Ectodermal cell (in vitro differentiated cells): Measurements from ENCODE around the gene SAMMSON.

Experiments
- H3K27ac ChIP-seq: 2 replicates; pipeline ENCODE4 v1.7.0; 2013; ENCODE audit warnings: mild to moderate bottlenecking, low read depth, low read length; ENCODE audit not compliant: insufficient read depth, poor library complexity, severe bottlenecking
- H3K27me3 ChIP-seq: 2 replicates; pipeline ENCODE4 v1.7.0; 2013; ENCODE audit warnings: mild to moderate bottlenecking, low read length; ENCODE audit not compliant: insufficient read depth, control insufficient read depth, poor library complexity, severe bottlenecking
- H3K36me3 ChIP-seq: one replicate; pipeline ENCODE4 v1.7.0; 2013; ENCODE audit warnings: low read length; ENCODE audit not compliant: control insufficient read depth, insufficient read depth
- H3K4me1 ChIP-seq: one replicate; pipeline ENCODE4 v1.7.0; 2013; ENCODE audit warnings: low read length; ENCODE audit not compliant: control insufficient read depth, insufficient read depth
- H3K4me3 ChIP-seq: 2 replicates; pipeline ENCODE4 v1.7.0; 2013; ENCODE audit warnings: low read depth, low read length, control low read depth; ENCODE audit not compliant: insufficient read depth
- H3K9me3 ChIP-seq: 2 replicates; pipeline ENCODE4 v1.7.0; 2013; ENCODE audit warnings: mild to moderate bottlenecking, low read length, moderate library complexity; ENCODE audit not compliant: control insufficient read depth
- WGBS, 2 experiments: methylation state at CpG; one replicate each; pipeline ENCODE4 v1.1.7; 2013; ENCODE audit warnings: missing lambda C conversion rate in 2 of 2; 5-methylcytosine and 5-hydroxymethylcytosine counted together

SAMMSON gene

GRCh38 chr3:70056081-70056480, 56.5 kb downstream of the SAMMSON start:
- no peaks in the 10 kb centered on the region for H3K27me3 ChIP-seq

GRCh38 chr3:70057426-70057825, 57.9 kb downstream of the SAMMSON start:
- no peaks in the 10 kb centered on the region for H3K9me3 ChIP-seq
- H3K36me3 ChIP-seq, result no peaks in the 10 kb centered on the region
- no peak overlapping the region for H3K27ac ChIP-seq
- no peak overlapping the region for H3K4me3 ChIP-seq
- H3K27me3 ChIP-seq, result no peaks in the 10 kb centered on the region
- no peaks in the 10 kb centered on the region for H3K4me1 ChIP-seq
- no CpG with 5 or more reads among the region's 1 CpG for WGBS, 2 experiments

More at GRCh38 chr3:70056081-70056480, 56.5 kb downstream of the SAMMSON start:
- WGBS, 2 experiments, result 62 to 74% methylated on average over 3 of the region's 3 CpGs
- Histone ChIP-seq H3K27ac (no peak overlapping the region), H3K36me3 (no peaks in the 10 kb centered on the region), H3K4me1 (no peaks in the 10 kb centered on the region), H3K9me3 (no peaks in the 10 kb centered on the region), H3K4me3 (no peak overlapping the region)

- Histone ChIP-seq H3K27me3 (no peaks in the 10 kb centered on the region), H3K27ac (no peak overlapping the region), H3K36me3 (no peaks in the 10 kb centered on the region), H3K4me1 (no peaks in the 10 kb centered on the region), H3K4me3 (no peak overlapping the region), H3K9me3 (no peaks in the 10 kb centered on the region)
- 93 to 97% methylated on average over 5 of the region's 5 CpGs for WGBS, 2 experiments
These were observed 61.6 kb downstream of the SAMMSON start for GRCh38 chr3:70061096-70061495.

DNA sequence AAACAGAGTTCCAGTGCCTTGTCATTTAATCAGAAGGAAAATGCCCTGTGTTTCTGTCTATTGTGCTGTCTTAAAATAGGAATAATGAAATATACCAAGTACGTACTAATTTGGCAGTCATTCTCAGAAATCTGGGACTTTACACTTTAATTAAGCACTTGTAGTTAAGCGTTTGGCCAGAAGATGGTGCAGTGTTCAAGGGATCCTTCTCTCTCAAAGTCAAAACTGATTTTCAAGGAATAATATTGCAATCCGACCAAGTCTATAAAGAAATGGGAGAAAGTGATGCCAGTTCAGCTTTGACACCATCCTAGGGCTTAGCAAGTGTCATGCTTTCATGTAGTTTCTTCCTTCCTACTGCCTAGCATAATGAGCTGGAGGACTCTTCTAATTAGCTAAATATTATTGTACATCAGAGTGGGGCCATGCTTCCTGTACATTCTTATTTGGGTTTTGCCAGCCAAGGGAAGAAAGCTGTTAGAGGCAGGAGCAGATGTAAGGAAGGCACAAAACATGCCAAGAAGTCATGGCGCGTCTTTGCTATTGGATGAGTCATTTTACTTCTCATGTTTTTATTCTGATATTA, 64.8 kb downstream of the SAMMSON start:
- Histone ChIP-seq H3K27me3 (no peaks in the 10 kb centered on the region), H3K4me1 (no peaks in the 10 kb centered on the region), H3K36me3 (no peaks in the 10 kb centered on the region), H3K27ac (no peak overlapping the region), H3K4me3 (no peak overlapping the region), H3K9me3 (no peaks in the 10 kb centered on the region)
- 62 to 68% methylated on average over 5 of the region's 5 CpGs for WGBS, 2 experiments

DNA sequence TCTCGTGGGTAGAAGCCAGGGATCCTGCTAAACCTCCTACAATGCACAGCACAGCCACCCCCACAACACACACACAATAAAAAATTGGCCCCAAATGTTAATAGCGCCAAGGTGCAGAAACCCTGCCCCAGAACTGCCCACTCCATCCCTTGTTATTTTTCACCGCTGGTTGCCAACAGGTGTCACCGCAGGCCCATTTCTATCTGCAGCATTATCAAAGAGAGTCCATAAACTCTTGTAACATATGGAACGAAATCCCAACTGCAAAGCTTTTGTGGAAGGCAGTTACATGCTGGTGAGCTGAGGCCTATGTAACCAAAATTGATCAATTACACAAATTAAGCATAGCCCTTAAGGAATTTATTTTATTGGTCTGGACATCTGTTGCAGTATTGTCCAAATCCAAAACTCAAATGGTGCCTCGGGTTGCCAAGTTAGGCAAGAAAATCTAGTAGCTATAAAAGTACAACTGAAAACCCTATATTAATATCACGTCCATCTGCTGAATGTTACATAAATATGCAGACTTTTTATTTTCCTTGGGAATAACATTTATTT, 66.2 kb downstream of the SAMMSON start:
- WGBS, 2 experiments, result 70 to 72% methylated on average over 6 to 7 of the region's 7 CpGs
- Histone ChIP-seq H3K27ac (no peak overlapping the region), H3K27me3 (no peaks in the 10 kb centered on the region), H3K36me3 (no peaks in the 10 kb centered on the region), H3K9me3 (no peaks in the 10 kb centered on the region), H3K4me1 (no peaks in the 10 kb centered on the region), H3K4me3 (no peak overlapping the region)

- peaks cover 7% of the 10 kb centered on the region for H3K4me1 ChIP-seq
- H3K36me3 ChIP-seq, result no peaks in the 10 kb centered on the region
- 96% methylated on average over 6 of the region's 7 CpGs for WGBS, 2 experiments
- no peak overlapping the region for H3K27ac ChIP-seq
- no peaks in the 10 kb centered on the region for H3K27me3 ChIP-seq
- no peaks in the 10 kb centered on the region for H3K9me3 ChIP-seq
- H3K4me3 ChIP-seq, result no peak overlapping the region
These were observed 68.5 kb downstream of the SAMMSON start for GRCh38 chr3:70067860-70068521.

- Histone ChIP-seq H3K27me3 (no peaks in the 10 kb centered on the region), H3K9me3 (no peaks in the 10 kb centered on the region)
- WGBS, 2 experiments, result 93 to 94% methylated on average over 5 of the region's 5 CpGs
These were observed 70.0 kb downstream of the SAMMSON start for GRCh38 chr3:70069557-70069956.

GRCh38 chr3:70071138-70071537, 71.6 kb downstream of the SAMMSON start:
- Histone ChIP-seq H3K27me3 (no peaks in the 10 kb centered on the region), H3K4me3 (no peak overlapping the region), H3K27ac (no peak overlapping the region), H3K9me3 (no peaks in the 10 kb centered on the region), H3K36me3 (no peaks in the 10 kb centered on the region), H3K4me1 (peaks cover 7% of the 10 kb centered on the region)
- WGBS, 2 experiments, result 28 to 58% methylated on average over 3 to 4 of the region's 4 CpGs

More at GRCh38 chr3:70069557-70069956, 70.0 kb downstream of the SAMMSON start:
- Histone ChIP-seq H3K4me3 (no peak overlapping the region), H3K4me1 (peaks cover 7% of the 10 kb centered on the region), H3K36me3 (no peaks in the 10 kb centered on the region), H3K27ac (no peak overlapping the region)

GRCh38 chr3:70072180-70072579, 72.6 kb downstream of the SAMMSON start:
- Histone ChIP-seq H3K36me3 (no peaks in the 10 kb centered on the region), H3K9me3 (no peaks in the 10 kb centered on the region), H3K27me3 (no peaks in the 10 kb centered on the region), H3K27ac (no peak overlapping the region), H3K4me3 (no peak overlapping the region), H3K4me1 (peaks cover 7% of the 10 kb centered on the region)
- WGBS, 2 experiments, result 21 to 28% methylated on average over 6 to 7 of the region's 9 CpGs

GRCh38 chr3:70072754-70073153, 73.2 kb downstream of the SAMMSON start:
- WGBS, 2 experiments, result 88 to 91% methylated on average over 1 of the region's 2 CpGs
- peaks cover 7% of the 10 kb centered on the region for H3K4me1 ChIP-seq
- no peaks in the 10 kb centered on the region for H3K27me3 ChIP-seq
- H3K9me3 ChIP-seq, result no peaks in the 10 kb centered on the region
- H3K36me3 ChIP-seq, result no peaks in the 10 kb centered on the region
- H3K4me3 ChIP-seq, result no peak overlapping the region
- no peak overlapping the region for H3K27ac ChIP-seq
